NCI-H526 (cell line): ENCODE measurements around the gene GPC6.

ENCODE experiments used
- DNase-seq, 2 experiments: peaks; one replicate each; lab custom pipeline; 2025; lab: John Stamatoyannopoulos, UW

Gene GPC6

DNA sequence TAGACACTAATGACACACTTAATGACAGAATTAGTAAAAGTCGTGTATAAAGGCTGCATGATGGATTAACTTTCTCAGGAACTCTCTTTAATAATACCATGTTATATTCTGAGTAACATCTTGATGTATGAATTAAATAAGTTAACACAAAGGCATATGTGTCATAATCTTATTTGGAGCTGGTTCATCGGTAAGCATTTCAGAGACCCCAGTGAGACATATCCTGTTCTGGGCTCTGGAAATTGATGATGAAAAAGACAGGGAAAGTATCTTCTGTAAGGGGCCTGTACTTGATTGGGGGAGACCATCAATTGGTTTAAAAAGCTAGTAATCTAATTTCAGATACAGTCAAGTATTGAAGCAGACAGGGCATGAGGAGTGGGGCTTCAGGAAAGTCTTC lies 547.9 kb downstream of the GPC6 start:
- no peak for DNase-seq

DNA sequence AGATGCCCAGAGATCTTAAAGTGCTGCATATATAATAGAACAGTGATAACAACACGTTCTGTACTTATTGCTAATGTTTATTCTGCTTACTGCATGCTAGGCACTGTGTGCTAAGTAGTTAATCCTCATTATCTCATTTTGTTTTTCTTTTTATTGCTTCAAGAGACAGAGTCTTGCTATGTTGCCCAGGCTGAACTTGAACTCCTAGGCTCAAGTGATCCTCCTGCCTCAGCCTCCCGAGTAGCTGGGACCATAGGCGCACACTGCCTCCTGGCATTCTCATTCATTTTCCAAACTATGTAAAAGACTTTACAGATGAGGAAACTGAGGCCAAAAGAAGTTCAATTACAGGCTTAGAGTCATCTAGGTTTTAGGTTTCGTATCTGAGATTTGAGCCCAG lies 548.4 kb downstream of the GPC6 start:
- no peak for DNase-seq

DNA sequence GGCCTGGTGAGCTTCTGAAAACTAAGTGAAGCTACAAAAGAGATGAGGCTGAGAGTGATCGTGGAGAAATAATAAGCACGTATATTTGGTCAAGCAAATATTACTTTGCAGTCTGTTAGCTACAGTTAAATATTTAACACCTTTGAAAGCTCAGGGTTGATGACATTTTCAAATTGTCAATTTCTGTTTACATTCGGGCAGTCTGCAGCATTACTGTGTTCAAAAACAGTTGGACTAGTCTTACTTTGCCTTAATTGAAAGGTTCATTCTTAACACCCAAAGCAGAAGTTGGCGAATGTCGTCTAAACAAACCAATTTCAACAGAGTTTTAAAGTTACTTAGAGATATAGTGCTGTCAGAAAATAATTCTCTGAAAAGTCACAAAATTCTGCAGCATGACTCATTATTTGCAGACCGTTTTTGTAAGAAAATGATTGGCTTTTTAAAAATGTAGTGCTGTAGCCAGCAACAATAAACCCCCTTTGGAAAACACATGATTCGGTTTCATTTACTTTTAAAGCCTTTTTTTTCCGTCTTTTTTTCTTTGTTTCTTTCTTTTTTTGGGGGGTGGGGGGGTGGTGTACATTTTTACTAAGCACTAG lies 549.0 kb downstream of the GPC6 start:
- DNase-seq = peak in 1 of 2 experiments; percentile 40

DNA sequence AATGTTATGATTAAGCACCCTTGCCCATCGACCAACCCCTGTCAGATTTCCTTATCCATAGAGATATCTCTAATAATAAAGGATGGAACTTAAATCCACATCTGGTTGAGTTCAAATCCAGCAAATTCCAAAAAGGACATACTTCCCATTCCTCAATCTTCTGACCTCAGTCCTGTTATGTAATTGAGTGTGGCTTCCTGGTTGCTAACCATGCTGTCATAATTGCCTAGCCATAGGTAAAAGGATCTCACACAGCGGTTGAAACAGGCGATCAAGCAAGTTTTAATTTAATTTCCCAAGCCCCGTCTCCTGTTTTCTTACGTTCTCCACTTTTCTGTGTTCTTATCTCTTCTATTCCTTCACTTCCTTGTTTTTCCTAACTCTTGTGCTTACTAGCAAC lies 550.3 kb downstream of the GPC6 start:
- DNase-seq = no peak

DNA sequence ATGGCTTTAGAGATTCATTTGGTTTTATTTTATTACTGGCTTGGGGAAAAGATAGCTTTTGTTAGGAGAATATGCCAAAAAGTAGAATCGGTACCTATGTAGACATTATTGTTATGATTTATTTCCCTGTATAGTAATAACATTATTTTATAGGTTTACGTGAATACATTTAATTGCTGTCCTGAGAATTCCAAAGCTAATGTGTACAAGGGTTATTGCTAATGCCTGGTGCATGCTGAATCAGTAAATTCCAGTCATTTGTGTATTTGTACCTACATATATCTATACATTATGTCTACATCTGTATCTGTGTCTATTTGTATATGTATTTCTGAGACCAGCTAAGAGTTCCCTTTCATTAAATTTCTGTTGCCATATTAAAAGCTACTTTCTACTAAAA lies 550.9 kb downstream of the GPC6 start:
- DNase-seq = no peak

DNA sequence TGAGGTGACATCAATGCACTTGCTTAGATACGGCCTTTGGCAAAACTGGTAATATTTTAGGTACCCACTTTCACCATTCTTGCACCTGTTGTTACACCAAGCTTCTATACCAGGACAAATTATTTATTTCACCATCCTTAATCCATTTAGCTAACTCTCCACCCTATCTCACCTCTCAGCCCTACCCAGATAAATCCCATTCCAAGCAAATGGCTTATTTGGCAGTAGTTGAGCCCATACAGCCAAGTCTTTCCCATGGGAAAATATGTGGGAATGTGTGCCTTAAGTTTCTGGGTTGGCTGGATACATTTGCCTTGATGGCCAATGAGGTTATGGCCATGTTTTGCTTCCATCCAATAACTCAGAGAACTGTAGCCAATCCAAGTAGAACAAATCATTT lies 551.9 kb downstream of the GPC6 start:
- no peak for DNase-seq

DNA sequence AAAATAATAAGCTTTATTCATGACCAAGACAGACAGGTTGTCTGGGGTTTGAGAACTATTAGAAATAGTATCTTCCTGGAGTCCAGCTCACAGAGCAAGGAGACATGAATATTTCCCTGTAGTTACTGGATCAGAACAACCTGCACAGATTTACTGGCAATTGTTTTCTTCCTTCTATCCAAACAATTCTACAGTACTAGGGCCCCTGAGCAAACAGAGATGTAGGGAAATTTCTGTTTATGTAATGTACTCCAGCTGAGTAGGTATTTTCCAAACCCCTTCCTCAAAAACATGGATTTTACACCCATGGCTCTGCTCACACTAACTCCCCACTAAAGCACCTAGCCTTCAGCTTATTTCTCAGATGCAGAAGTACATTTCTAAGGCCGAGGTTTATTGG lies 557.6 kb downstream of the GPC6 start:
- DNase-seq = no peak

DNA sequence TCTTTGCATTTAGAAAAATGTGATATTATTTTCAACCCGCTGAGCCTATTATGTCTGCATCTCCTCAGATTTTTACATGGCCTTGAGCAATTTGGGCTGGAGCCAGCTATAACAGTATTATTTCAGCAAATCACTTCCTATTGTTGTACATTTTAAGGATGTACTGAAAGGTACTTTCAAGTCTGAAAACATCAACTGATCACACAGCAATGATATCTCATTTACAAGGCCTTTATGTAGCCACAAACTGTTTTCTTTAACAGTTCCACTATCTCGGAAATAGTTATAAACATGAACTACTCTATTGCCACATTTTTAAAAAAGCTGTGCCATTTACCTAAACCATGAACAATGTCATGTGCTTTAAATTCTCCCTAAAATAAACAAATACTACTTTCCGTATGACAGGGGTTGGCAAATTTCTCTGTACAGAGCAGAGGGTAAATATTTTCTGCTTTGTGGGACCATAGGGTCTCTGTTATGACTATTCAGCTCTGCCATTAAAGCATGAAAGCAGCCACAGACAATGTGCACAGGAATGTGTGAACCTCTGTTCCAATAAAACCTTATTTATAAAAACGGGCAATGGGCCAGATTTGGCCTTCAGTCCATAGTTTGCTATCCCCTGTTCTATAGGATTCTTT lies 560.4 kb downstream of the GPC6 start:
- no peak for DNase-seq

DNA sequence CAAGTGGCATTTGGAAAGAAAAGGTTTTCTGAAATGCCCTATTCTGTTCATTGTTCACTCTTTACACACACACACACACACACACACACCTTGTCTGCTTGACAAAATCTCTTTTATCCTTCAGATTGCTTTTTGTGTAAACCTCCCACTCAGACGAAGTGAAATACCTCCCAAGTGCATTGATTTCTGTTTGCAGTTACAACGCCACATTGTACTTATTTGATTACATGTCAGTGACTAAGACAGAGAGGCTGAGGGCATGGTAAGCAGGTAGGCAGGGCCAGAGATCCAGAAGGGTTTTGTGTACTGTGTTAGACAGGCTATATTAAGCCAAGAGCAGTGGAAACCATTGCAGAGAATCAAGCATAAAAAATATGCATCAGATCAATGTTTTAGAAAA lies 561.8 kb downstream of the GPC6 start:
- DNase-seq = no peak

DNA sequence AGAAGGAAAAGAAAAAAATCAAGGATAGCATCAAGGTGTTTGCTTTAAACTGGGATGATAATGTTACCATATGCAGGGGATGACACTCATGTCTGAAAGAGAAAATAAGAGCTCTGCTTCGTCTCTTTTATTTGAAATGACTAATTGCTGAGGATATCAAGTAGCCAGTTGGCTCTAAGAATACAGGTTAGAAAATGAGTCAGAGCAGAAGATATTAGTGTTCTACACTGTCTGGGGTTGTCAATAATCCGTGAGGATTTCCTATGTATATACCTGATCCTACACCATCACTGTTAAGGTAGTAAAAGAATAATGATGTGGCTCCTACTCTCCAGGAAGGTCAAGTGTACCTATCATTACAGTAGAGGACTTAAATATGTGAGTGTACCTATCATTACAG lies 562.5 kb downstream of the GPC6 start:
- DNase-seq = no peak

DNA sequence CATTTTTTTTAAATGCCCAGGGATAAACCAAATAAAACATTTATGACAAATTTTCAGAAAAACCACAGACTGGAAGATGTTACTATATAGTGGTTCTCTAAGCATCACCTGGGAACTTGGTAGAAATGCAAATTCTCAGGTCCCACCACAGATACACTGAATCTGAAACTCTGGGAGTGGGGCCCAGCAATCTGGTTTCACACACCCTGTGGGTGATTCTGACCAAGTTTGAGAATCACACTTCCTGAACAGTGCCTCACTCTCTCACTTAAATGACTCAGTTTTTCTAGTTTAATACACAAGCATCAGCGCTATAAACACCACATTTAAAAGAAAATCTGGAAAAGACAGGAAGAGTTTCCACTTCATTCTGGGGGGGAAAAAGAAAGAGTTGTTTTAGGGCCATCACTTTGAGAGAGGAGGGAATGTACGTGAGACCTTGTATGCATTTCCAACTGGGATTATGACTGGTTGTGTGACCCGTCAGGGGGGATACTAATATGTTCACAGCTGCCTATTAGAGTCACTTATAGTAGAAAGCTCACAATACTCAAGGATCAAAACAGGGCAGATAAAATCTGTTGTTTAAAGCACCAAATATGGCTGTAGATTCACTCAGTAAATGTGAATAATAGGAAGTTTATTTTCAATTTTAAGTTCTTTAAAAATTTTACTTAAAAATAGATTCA lies 567.7 kb downstream of the GPC6 start:
- DNase-seq = no peak

DNA sequence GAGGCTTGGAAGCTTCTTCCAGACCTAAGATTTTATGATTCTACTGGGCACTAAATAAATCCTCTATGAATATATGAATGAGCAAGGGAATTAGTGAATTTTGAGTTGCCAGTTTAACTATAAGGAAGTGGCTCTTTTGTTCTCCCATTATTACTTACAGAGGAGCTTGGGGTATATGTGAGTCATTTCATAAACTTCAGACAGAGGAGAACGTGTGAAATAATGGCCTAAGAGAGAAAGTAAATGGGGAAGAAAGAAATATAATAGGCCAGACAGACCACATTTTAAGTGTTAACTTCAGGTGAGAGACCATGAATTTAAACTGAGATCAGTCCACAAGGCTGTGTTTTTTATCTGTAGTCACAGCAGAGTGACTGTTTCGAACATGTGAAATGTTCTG lies 570.9 kb downstream of the GPC6 start:
- DNase-seq = no peak

DNA sequence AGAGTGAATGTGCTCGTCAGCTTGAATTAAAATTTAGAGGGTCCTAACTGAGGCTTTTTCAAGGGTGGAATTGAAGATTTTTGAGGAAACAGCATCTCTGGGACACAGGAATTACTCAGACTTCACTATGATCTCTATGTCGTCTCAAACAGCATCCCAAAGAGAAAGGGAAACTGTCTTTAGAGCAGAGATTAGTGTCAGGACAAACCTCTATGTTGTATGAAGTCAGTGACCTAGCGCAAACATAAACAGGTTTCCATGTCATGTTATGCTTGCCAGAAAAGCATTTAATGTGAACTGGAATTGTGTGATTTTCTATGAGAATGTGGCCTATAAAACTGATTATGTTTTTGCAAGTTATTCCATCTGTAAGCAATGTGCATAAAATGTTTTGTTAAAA lies 573.7 kb downstream of the GPC6 start:
- no peak for DNase-seq

DNA sequence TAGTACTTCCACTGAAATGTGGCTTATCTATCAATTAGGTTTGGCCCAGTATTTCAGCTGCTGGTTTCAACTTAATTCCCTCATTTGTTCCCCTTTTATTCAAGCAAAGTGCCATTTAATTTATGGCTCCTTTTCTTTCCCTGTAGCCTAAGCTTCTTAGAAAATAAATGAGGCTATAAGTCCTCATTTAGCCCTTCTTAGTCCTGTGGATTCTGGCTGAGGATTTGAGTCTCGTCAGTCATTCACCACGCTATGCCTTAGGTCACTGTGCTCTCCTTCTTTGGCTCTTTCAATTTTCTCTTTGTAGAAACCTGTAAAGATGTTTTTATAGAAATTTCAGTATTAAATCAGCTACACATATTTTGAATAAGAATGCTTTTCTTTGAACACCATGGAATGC lies 579.1 kb downstream of the GPC6 start:
- no peak for DNase-seq

DNA sequence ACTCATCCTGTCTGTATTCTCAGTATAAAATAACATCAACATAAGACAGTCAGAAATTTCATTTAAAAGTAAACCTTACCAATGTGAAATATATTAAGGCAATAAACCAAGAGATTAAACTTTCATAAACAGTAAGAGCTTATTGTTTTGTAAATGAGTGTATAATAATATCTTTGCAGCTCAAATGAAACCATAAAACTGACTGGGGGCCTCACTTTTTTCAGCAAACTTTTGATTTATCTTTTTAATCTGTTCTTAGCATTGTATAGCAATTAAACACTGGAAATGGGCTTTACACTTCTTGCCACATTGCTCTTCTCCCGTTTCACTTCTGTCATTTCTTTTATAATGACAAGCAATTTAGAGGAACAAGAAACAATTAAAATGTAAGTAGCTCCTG lies 580.3 kb downstream of the GPC6 start:
- no peak for DNase-seq

DNA sequence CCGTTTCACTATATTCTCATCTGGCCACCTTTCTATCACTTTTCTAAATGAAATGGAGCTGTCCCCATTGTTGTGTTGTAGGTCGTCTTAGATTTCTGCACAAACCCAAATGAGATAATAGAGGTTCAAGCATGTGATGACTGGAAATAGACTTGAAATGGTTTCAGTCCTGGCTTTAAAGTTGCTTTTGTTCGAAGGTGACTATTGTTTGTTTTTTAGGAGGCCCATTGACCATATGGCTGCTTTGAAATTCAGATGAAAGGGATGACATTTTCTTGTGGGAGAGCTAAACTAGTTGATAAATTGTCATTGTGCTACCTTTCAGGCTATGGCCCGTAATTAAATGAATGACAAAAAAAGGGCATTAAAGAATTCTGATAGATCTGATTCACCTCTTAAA lies 583.7 kb downstream of the GPC6 start:
- no peak for DNase-seq

DNA sequence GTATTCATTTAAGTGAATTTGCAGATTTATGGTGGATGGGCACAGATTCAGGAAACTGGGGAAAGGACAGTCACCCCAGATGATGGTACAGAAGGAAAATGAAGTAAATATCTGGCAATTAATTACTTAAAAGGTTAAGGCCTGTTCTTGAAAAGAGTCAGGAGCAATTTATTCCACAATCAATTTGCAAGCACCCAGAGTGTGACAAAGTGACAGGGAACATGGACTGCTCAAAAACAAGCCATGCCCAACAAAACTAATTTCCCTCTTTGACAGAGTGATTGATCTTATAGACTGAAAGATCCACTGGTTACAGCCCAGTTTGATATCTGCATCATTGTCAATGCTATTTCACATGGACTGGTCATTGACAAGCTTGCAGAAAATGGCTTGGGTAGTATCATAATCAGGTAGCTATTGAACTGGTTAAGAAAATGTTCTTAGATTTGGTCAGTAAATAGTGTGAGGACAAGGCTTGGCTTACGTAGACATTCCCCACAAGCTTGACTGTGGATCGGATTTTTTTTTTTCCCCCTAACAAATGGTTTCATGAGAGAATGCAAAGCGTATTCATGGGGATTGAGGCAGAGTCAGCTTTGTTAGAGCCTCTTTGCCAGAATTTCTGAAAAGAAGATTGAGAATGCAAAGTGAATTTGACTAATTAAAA lies 584.6 kb downstream of the GPC6 start:
- DNase-seq = no peak

DNA sequence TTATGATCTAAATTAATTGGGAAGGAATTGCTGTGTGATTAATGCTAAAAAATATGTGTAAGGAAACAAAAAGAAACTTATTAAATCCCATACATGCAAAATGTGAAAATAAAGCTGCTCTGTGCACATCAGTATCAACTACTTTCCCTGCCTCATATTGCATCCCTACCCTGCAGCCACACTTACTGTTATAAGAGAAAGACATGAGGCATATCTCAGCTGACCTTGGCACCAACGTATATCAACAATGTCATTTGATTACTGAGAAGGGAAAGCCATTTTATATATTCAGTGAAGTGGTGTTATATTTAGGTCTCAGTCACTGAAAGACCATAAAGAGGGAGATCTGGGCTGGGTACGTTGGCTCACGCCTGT lies 585.1 kb downstream of the GPC6 start:
- peak in 1 of 2 experiments; percentile 6 for DNase-seq

DNA sequence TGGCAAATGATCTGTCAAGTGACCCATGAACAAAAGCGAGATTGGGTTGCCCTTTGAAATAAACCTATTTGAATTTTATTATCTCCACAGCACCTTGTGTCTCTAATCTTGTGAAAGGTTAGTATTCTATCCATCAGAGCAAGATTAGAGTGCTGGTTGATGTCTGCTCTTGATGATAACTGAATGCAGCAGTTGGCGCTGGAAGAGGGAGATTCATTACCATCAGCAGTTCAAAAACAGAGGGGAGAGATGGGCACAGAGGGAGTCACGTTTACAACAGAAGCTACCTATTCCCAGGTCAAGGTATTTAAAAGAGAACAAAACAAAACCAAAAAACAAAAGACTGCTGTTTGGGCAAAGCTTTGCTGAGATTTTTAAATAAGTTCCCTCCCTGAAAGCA lies 588.1 kb downstream of the GPC6 start:
- peak in 1 of 2 experiments; percentile 17 for DNase-seq

DNA sequence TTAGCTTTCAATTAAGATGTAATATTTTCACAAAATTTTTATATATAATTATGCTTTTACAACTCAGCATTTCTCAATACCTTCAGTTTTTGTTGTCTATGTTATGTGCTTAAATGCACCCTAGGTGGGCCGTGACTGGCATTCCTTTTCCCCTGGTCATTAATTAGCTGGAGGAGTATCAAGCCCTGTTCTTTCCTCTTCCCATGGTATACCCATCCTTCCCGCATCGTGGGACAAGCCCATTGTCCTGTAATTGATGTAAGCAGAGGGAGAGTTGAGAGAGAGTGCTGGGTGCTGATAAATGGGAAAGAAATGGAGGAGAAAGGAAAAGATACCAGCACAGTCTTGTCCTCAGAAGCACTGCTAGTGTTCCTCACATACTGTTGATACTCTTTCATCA lies 591.7 kb downstream of the GPC6 start:
- DNase-seq = no peak

DNA sequence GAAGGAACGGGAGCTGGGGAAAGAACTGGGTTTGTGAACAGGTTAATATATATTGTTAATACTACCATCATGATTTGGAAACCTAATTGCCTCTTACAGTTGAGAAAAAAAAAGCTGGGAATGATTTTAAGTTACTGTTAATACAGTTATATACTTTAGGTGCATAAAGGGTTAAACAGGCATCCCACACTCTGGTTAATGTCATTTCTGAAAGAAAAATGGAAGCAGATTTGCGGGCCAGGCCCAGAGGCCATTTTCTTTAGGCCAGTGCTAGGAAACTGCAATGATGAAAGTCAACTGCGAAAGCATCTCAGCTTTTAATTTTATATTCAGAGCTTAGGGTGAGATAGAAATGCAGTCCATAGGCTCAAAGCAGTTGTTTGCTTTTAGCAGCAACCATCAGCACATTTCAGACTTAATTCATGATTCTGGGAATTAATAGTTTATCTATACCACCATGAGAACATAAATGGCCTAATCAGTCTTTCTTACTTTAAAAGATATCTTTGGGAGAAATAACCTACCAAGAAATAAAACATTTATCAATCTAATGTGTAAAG lies 592.8 kb downstream of the GPC6 start:
- DNase-seq = no peak

DNA sequence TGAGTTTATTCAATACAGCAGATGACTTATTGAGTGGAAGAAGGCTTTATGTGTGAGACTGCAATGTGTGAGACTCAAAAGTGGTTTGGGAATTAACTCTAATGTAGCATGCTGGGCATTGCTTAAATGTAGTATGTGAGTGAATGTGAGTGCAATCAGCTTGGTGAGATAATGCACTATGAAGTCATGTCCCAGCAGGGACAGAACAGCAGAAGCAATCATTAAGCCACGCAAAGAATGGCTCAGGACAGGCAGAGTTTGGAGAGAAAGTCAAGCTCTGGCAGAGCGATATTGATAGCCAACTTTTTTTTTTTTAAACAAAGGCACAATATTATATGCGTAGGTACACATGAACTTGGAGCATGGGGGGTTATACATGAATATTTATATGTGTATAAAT lies 597.7 kb downstream of the GPC6 start:
- no peak for DNase-seq

DNA sequence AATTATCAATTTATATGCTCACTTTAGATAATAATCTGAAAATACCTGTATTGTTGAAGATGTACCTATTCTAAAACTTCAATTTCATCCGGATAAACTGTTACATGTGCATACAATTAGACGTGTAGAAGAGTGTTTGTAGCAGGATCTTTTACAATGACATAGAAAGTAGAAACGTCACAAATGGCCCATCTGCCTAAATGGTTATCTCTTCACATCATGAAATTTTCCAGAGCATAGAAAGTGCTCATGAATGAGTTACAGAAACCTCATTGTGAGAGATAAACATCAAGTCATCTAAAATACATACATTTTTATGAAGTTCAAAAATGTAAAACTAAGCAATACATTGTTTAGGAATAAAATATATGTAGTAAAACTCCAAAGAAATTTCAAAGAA lies 607.4 kb downstream of the GPC6 start:
- no peak for DNase-seq
